ENCODE measurements around the gene AP2S1.
"Not testable (repeated sequence)": the region's sequence is repeated elsewhere in the genome, so short reads cannot be mapped to it uniquely, and the experiment has no call there.

AP2S1 gene

DNA sequence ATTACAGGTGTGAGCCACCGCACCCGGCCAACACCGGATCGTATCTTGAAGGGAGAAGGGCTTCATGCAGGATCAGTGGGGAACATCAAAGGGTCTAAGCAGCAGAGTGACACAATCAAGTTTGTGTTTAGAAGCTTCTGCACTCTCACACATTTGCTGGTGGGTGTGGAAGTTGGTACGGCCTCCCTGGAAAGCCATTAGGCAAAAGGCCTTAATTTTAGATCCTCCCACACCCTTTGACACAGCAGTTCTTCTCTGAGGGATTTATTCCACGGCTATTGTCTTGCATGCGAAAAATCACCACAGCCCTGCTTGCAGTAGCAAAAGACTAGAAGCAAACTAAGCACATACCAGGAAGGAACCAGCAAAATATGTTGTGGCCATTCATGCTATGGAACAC, 44.0 kb downstream of the AP2S1 start:
- Mint-ChIP-seq H3K27me3 (no peaks in the 10 kb centered on the region), H3K4me1 (no peaks in the 10 kb centered on the region), H3K9me3 (no peaks in the 10 kb centered on the region), H3K4me3 (no peak overlapping the region), H3K27ac (no peak overlapping the region)
- ATAC-seq (no peak), DNase-seq (no peak)

- H3K27me3 Mint-ChIP-seq, H3K4me1 Mint-ChIP-seq, ATAC-seq, DNase-seq, H3K27ac Mint-ChIP-seq, H3K4me3 Mint-ChIP-seq, H3K9me3 Mint-ChIP-seq: not testable (repeated sequence)
Observed at GRCh38 chr19:46804432-46804831, 46.2 kb downstream of the AP2S1 start.

GRCh38 chr19:46803555-46803954, 47.1 kb downstream of the AP2S1 start:
- no peaks in the 10 kb centered on the region for H3K9me3 Mint-ChIP-seq
- DNase-seq = no peak
- no peak overlapping the region for H3K27ac Mint-ChIP-seq
- ATAC-seq = no peak
- no peak overlapping the region for H3K4me3 Mint-ChIP-seq
- H3K4me1 Mint-ChIP-seq = no peaks in the 10 kb centered on the region
- H3K27me3 Mint-ChIP-seq = no peaks in the 10 kb centered on the region

- ATAC-seq = no peak
- Mint-ChIP-seq H3K4me3 (no peak overlapping the region), H3K4me1 (no peaks in the 10 kb centered on the region), H3K27ac (no peak overlapping the region), H3K9me3 (no peaks in the 10 kb centered on the region), H3K27me3 (no peaks in the 10 kb centered on the region)
- no peak for DNase-seq
Observed at GRCh38 chr19:46802152-46802551, 48.5 kb downstream of the AP2S1 start.

- ATAC-seq (no peak), DNase-seq (no peak)
- no peak overlapping the region for H3K4me3 Mint-ChIP-seq
- H3K9me3 Mint-ChIP-seq = no peaks in the 10 kb centered on the region
- no peak overlapping the region for H3K27ac Mint-ChIP-seq
- H3K27me3 Mint-ChIP-seq = no peaks in the 10 kb centered on the region
- H3K4me1 Mint-ChIP-seq = no peaks in the 10 kb centered on the region
Observed at GRCh38 chr19:46798713-46799112, 51.9 kb downstream of the AP2S1 start.

GRCh38 chr19:46797881-46798280, 52.8 kb downstream of the AP2S1 start:
- H3K4me3 Mint-ChIP-seq = no peak overlapping the region
- no peaks in the 10 kb centered on the region for H3K27me3 Mint-ChIP-seq
- DNase-seq (no peak), ATAC-seq (no peak)
- H3K27ac Mint-ChIP-seq = no peak overlapping the region
- no peaks in the 10 kb centered on the region for H3K9me3 Mint-ChIP-seq
- H3K4me1 Mint-ChIP-seq = no peaks in the 10 kb centered on the region

DNA sequence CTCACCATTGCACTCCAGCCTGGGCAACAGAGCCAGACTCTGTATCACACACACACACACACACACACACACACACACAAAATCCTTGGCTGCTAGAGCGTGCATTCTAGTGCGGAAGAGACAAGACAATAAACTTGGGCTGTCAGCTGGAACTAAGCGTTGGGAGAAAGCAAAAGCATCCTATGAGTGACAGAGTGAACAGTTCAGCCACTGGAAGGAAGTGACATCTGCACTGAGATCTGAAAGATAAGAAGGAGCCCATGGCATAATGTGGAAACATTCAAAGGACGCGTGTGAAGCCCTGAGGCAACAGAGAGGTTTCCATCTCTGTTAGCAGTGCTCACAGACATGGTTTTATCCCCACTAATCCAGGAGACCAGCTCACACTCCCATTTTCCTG, 58.7 kb downstream of the AP2S1 start:
- no peaks in the 10 kb centered on the region for H3K27me3 Mint-ChIP-seq
- no peak for ATAC-seq
- no peak for DNase-seq
- H3K4me1 Mint-ChIP-seq = peaks cover 28% of the 10 kb centered on the region
- H3K4me3 Mint-ChIP-seq = no peak overlapping the region
- H3K27ac Mint-ChIP-seq = no peak overlapping the region
- no peaks in the 10 kb centered on the region for H3K9me3 Mint-ChIP-seq

DNA sequence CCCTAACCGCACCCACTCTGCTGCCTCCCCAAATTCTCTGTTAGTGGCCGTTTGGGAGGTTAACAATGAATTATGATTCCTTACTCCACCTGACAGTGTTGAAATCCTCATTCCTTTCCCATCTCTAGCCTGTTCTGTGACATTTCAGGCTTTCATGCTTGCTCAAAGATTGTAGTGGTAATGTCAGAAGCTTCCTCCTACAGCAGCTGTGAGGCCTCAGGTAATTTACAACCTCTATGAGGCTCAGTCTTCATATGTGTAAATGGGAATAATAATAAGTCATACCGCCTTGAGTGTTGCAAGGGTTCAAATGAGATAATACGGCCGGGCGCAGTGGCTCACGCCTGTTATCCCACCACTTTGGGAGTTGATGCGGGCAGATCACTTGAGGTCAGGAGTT, 61.3 kb downstream of the AP2S1 start:
- Mint-ChIP-seq H3K4me3 (no peak overlapping the region), H3K9me3 (no peaks in the 10 kb centered on the region), H3K4me1 (peaks cover 47% of the 10 kb centered on the region), H3K27ac (no peak overlapping the region), H3K27me3 (no peaks in the 10 kb centered on the region)
- DNase-seq (no peak), ATAC-seq (no peak)

GRCh38 chr19:46788968-46789338, 61.7 kb downstream of the AP2S1 start:
- Mint-ChIP-seq H3K4me3 (peak overlapping the region in 1 of 2 donors; percentile 98), H3K27ac (no peak overlapping the region), H3K9me3 (no peaks in the 10 kb centered on the region), H3K27me3 (no peaks in the 10 kb centered on the region), H3K4me1 (peaks cover 52% of the 10 kb centered on the region)
- ATAC-seq (no peak), DNase-seq (no peak)

DNA sequence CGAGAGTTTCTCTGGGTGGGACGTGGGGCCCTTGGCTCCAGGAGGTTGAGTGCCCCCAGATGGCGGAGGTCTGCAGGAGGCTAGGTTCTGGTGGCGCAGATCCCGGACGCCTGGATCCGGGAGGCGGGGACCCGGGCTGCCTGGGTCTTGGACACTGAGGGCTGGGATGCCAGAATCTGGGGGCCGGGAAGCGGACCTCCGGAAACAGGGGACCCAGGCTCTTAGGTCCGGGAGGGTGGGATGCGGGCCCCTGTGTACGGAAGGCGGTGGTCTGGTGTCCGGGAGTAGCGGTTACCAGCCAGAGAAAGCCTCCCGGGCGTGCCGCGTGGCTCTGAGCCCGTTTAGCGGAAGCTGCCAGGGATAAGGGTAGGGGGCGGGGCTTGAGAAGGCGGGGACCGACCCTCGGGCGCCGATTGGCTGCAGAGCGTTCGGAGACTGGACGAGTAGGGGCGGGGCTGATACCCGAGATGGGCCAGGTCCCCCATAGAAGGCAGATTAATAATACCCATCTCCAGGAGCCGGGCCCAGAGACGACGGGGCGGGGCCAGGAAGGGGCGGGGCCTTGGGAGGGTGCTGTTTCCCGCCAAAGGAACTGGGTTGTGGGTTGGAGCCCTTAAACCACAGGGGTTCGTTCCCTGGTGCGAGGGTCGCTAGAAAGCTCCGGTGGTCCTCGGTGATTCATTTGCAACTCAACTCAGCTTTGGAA, 62.2 kb downstream of the AP2S1 start, which contains the start of gene SLC1A5:
SLC1A5 (minus strand) TSS at position 333 of the 706 bp plus-strand sequence. CDS start 629 bp downstream, outside the sequence.
- Mint-ChIP-seq H3K4me3 (peak within 1 kb of the TSS; percentile 93 to 98), H3K9me3 (no peaks in the 10 kb centered on the region), H3K27ac (peak within 1 kb of the TSS; percentile 99), H3K27me3 (no peaks in the 10 kb centered on the region), H3K4me1 (peaks cover 57% of the 10 kb centered on the region)
- DNase-seq (peak; percentile 99), ATAC-seq (peak; percentile 76)

Measured in stimulated activated naive CD8-positive, alpha-beta T cell treated with anti-CD3 and anti-CD28 coated beads, Interleukin-15, amount 100 ng/mL, for 72 hours (primary cell).